ENCODE data around the gene COG1.

DNA sequence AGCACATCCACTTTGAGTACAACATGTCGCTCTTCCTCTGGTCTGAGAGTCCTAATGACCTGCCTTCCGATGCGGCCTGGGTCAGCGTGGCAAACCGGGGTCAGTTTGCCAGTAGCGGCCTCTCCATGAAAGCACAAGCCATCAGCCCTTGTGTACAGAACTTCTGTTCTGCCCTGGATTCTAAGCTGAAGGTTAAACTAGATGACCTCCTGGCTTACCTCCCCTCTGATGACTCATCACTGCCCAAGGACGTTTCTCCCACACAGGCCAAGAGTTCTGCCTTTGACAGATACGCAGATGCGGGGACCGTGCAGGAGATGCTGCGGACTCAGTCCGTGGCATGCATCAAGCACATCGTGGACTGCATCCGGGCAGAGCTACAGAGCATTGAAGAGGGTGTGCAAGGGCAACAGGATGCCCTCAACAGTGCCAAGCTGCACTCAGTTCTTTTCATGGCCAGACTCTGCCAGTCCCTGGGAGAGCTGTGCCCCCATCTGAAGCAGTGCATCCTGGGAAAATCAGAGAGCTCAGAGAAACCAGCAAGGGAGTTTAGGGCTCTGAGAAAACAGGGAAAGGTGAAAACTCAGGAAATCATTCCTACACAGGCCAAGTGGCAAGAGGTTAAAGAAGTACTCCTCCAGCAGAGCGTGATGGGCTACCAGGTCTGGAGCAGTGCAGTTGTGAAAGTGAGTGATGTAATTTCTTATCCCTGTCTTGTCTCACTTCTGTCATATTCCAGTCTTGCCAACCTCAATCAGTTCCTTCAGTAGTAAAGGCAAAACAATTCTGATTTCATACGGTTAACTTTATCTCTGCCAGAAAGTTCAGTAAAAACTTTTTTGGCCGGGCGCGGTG lies 8.6 kb downstream of the COG1 start:
- TF ChIP-seq GABPA (IDR thresholded peaks at IDR 0.05; ENCODE audit: borderline replicate concordance, insufficient read depth, low read length), result no peak
- TF ChIP-seq, protein P1, sequence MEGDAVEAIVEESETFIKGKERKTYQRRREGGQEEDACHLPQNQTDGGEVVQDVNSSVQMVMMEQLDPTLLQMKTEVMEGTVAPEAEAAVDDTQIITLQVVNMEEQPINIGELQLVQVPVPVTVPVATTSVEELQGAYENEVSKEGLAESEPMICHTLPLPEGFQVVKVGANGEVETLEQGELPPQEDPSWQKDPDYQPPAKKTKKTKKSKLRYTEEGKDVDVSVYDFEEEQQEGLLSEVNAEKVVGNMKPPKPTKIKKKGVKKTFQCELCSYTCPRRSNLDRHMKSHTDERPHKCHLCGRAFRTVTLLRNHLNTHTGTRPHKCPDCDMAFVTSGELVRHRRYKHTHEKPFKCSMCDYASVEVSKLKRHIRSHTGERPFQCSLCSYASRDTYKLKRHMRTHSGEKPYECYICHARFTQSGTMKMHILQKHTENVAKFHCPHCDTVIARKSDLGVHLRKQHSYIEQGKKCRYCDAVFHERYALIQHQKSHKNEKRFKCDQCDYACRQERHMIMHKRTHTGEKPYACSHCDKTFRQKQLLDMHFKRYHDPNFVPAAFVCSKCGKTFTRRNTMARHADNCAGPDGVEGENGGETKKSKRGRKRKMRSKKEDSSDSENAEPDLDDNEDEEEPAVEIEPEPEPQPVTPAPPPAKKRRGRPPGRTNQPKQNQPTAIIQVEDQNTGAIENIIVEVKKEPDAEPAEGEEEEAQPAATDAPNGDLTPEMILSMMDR (IDR thresholded peaks at IDR 0.05; ENCODE audit: control extremely low read depth in 1 of 3, insufficient read depth in 1 of 3, low read depth in 1 of 3, low read length in 3 of 3), result no peak
- TF ChIP-seq RAD21 (IDR thresholded peaks at IDR 0.05 in 1 of 2, conservative IDR thresholded peaks at IDR 0.05 in 1 of 2; ENCODE audit: low read depth in 2 of 2, low read length in 2 of 2), result no peak
- TF ChIP-seq BCL11A (IDR thresholded peaks at IDR 0.05; ENCODE audit: low read depth in 2 of 2, low read length in 2 of 2), result no peak
- TF ChIP-seq, protein P2, sequence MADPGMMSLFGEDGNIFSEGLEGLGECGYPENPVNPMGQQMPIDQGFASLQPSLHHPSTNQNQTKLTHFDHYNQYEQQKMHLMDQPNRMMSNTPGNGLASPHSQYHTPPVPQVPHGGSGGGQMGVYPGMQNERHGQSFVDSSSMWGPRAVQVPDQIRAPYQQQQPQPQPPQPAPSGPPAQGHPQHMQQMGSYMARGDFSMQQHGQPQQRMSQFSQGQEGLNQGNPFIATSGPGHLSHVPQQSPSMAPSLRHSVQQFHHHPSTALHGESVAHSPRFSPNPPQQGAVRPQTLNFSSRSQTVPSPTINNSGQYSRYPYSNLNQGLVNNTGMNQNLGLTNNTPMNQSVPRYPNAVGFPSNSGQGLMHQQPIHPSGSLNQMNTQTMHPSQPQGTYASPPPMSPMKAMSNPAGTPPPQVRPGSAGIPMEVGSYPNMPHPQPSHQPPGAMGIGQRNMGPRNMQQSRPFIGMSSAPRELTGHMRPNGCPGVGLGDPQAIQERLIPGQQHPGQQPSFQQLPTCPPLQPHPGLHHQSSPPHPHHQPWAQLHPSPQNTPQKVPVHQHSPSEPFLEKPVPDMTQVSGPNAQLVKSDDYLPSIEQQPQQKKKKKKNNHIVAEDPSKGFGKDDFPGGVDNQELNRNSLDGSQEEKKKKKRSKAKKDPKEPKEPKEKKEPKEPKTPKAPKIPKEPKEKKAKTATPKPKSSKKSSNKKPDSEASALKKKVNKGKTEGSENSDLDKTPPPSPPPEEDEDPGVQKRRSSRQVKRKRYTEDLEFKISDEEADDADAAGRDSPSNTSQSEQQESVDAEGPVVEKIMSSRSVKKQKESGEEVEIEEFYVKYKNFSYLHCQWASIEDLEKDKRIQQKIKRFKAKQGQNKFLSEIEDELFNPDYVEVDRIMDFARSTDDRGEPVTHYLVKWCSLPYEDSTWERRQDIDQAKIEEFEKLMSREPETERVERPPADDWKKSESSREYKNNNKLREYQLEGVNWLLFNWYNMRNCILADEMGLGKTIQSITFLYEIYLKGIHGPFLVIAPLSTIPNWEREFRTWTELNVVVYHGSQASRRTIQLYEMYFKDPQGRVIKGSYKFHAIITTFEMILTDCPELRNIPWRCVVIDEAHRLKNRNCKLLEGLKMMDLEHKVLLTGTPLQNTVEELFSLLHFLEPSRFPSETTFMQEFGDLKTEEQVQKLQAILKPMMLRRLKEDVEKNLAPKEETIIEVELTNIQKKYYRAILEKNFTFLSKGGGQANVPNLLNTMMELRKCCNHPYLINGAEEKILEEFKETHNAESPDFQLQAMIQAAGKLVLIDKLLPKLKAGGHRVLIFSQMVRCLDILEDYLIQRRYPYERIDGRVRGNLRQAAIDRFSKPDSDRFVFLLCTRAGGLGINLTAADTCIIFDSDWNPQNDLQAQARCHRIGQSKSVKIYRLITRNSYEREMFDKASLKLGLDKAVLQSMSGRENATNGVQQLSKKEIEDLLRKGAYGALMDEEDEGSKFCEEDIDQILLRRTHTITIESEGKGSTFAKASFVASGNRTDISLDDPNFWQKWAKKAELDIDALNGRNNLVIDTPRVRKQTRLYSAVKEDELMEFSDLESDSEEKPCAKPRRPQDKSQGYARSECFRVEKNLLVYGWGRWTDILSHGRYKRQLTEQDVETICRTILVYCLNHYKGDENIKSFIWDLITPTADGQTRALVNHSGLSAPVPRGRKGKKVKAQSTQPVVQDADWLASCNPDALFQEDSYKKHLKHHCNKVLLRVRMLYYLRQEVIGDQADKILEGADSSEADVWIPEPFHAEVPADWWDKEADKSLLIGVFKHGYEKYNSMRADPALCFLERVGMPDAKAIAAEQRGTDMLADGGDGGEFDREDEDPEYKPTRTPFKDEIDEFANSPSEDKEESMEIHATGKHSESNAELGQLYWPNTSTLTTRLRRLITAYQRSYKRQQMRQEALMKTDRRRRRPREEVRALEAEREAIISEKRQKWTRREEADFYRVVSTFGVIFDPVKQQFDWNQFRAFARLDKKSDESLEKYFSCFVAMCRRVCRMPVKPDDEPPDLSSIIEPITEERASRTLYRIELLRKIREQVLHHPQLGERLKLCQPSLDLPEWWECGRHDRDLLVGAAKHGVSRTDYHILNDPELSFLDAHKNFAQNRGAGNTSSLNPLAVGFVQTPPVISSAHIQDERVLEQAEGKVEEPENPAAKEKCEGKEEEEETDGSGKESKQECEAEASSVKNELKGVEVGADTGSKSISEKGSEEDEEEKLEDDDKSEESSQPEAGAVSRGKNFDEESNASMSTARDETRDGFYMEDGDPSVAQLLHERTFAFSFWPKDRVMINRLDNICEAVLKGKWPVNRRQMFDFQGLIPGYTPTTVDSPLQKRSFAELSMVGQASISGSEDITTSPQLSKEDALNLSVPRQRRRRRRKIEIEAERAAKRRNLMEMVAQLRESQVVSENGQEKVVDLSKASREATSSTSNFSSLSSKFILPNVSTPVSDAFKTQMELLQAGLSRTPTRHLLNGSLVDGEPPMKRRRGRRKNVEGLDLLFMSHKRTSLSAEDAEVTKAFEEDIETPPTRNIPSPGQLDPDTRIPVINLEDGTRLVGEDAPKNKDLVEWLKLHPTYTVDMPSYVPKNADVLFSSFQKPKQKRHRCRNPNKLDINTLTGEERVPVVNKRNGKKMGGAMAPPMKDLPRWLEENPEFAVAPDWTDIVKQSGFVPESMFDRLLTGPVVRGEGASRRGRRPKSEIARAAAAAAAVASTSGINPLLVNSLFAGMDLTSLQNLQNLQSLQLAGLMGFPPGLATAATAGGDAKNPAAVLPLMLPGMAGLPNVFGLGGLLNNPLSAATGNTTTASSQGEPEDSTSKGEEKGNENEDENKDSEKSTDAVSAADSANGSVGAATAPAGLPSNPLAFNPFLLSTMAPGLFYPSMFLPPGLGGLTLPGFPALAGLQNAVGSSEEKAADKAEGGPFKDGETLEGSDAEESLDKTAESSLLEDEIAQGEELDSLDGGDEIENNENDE (IDR thresholded peaks at IDR 0.05; ENCODE audit: insufficient replicate concordance, low read length), result no peak
- no peak for TF ChIP-seq ZNF274 (IDR thresholded peaks at IDR 0.05; ENCODE audit: borderline replicate concordance, extremely low read depth, low read length)
- TF ChIP-seq CHD2 (IDR thresholded peaks at IDR 0.05; ENCODE audit: low read length), result no peak
